ENCODE measurements around the gene KRTAP17-1. TPM values are rescaled to one million over a fixed set of nuclear protein-coding genes. Genes with fewer than 3 reads are reported as not detected.

The KRTAP17-1 gene
- total RNA-seq, 1 experiment from 2014 or later, result not detected

GRCh38 chr17:41298458-41299135 lies 16.9 kb downstream of the KRTAP17-1 start:
- ChIA-PET CTCF (no interaction called here), POLR2A (no interaction called here)
- H3K9me3 ChIP-seq (ENCODE audit: control insufficient read depth, insufficient read depth, low read depth, low read length), result no peaks in the 10 kb centered on the region
- no peaks in the 10 kb centered on the region for H3K4me1 ChIP-seq (ENCODE audit: control insufficient read depth, insufficient read depth, low read length)
- H3K27ac ChIP-seq (ENCODE audit: low read length), result no peak overlapping the region
- BruUV-seq (replicated peaks), result no TSS peak
- in situ Hi-C loops (cut with HindIII; ENCODE audit: low pct_unique_long_range_greater_than_20kb, low sequenced_read_pairs), result no loop called here
- intact Hi-C loops (cut with micrococcal nuclease; ENCODE audit: unreplicated experiment), result no loop called here
- TF ChIP-seq TCF7L2 (IDR thresholded peaks at IDR 0.05; ENCODE audit: low read depth, low read length), result no peak
- TF ChIP-seq, protein P1, sequence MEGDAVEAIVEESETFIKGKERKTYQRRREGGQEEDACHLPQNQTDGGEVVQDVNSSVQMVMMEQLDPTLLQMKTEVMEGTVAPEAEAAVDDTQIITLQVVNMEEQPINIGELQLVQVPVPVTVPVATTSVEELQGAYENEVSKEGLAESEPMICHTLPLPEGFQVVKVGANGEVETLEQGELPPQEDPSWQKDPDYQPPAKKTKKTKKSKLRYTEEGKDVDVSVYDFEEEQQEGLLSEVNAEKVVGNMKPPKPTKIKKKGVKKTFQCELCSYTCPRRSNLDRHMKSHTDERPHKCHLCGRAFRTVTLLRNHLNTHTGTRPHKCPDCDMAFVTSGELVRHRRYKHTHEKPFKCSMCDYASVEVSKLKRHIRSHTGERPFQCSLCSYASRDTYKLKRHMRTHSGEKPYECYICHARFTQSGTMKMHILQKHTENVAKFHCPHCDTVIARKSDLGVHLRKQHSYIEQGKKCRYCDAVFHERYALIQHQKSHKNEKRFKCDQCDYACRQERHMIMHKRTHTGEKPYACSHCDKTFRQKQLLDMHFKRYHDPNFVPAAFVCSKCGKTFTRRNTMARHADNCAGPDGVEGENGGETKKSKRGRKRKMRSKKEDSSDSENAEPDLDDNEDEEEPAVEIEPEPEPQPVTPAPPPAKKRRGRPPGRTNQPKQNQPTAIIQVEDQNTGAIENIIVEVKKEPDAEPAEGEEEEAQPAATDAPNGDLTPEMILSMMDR (IDR thresholded peaks at IDR 0.05), result no peak
- TF ChIP-seq, protein P2, sequence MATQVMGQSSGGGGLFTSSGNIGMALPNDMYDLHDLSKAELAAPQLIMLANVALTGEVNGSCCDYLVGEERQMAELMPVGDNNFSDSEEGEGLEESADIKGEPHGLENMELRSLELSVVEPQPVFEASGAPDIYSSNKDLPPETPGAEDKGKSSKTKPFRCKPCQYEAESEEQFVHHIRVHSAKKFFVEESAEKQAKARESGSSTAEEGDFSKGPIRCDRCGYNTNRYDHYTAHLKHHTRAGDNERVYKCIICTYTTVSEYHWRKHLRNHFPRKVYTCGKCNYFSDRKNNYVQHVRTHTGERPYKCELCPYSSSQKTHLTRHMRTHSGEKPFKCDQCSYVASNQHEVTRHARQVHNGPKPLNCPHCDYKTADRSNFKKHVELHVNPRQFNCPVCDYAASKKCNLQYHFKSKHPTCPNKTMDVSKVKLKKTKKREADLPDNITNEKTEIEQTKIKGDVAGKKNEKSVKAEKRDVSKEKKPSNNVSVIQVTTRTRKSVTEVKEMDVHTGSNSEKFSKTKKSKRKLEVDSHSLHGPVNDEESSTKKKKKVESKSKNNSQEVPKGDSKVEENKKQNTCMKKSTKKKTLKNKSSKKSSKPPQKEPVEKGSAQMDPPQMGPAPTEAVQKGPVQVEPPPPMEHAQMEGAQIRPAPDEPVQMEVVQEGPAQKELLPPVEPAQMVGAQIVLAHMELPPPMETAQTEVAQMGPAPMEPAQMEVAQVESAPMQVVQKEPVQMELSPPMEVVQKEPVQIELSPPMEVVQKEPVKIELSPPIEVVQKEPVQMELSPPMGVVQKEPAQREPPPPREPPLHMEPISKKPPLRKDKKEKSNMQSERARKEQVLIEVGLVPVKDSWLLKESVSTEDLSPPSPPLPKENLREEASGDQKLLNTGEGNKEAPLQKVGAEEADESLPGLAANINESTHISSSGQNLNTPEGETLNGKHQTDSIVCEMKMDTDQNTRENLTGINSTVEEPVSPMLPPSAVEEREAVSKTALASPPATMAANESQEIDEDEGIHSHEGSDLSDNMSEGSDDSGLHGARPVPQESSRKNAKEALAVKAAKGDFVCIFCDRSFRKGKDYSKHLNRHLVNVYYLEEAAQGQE (IDR thresholded peaks at IDR 0.05; ENCODE audit: insufficient read depth in 1 of 2, low read depth in 2 of 2, low read length in 1 of 2), result no peak
- TF ChIP-seq SIN3A (IDR thresholded peaks at IDR 0.05; ENCODE audit: borderline replicate concordance, insufficient read depth, low read depth, low read length), result no peak
- no peak for TF ChIP-seq POLR2AphosphoS5 (IDR thresholded peaks at IDR 0.05; ENCODE audit: low read depth, low read length)
- no peak overlapping the region for H3K4me3 ChIP-seq (ENCODE audit: low read depth in 2 of 2, low read length in 2 of 2)
- DNase-seq (ENCODE audit: low read depth, low spot score) (no peak), ATAC-seq (no peak)
- no peaks in the 10 kb centered on the region for H3K36me3 ChIP-seq (ENCODE audit: control insufficient read depth, insufficient read depth, low read length)
- no peaks in the 10 kb centered on the region for H3K27me3 ChIP-seq (ENCODE audit: control insufficient read depth, insufficient read depth, low read length)

- no peaks in the 10 kb centered on the region for H3K9me3 ChIP-seq (ENCODE audit: control insufficient read depth, insufficient read depth, low read depth, low read length)
- DNase-seq (ENCODE audit: low read depth, low spot score), result no peak
- intact Hi-C loops (cut with micrococcal nuclease; ENCODE audit: unreplicated experiment), result no loop called here
- no peaks in the 10 kb centered on the region for H3K27me3 ChIP-seq (ENCODE audit: control insufficient read depth, insufficient read depth, low read length)
- H3K4me1 ChIP-seq (ENCODE audit: control insufficient read depth, insufficient read depth, low read length), result no peaks in the 10 kb centered on the region
- H3K4me3 ChIP-seq (ENCODE audit: low read depth in 2 of 2, low read length in 2 of 2), result no peak overlapping the region
- TF ChIP-seq SIN3A (IDR thresholded peaks at IDR 0.05; ENCODE audit: borderline replicate concordance, insufficient read depth, low read depth, low read length) (no peak), TCF7L2 (IDR thresholded peaks at IDR 0.05; ENCODE audit: low read depth, low read length) (no peak), POLR2AphosphoS5 (IDR thresholded peaks at IDR 0.05; ENCODE audit: low read depth, low read length) (no peak)
- TF ChIP-seq, protein P2 (IDR thresholded peaks at IDR 0.05; ENCODE audit: insufficient read depth in 1 of 2, low read depth in 2 of 2, low read length in 1 of 2), result no peak
- TF ChIP-seq, protein P1 (IDR thresholded peaks at IDR 0.05), result no peak
- H3K27ac ChIP-seq (ENCODE audit: low read length), result no peak overlapping the region
- BruUV-seq (replicated peaks), result no TSS peak
- no peaks in the 10 kb centered on the region for H3K36me3 ChIP-seq (ENCODE audit: control insufficient read depth, insufficient read depth, low read length)
- ATAC-seq, result no peak
- in situ Hi-C loops (cut with HindIII; ENCODE audit: low pct_unique_long_range_greater_than_20kb, low sequenced_read_pairs), result no loop called here
- ChIA-PET CTCF (no interaction called here), POLR2A (no interaction called here)
These were observed 18.7 kb downstream of the KRTAP17-1 start for GRCh38 chr17:41296846-41297245.

Data from Panc1 (cell line).